Measurements from ENCODE around the gene PTPRH.

The PTPRH gene

GRCh38 chr19:55147545-55148251 lies 61.6 kb downstream of the PTPRH start:
- no peak overlapping the region for H3K27ac ChIP-seq (ENCODE audit: low read depth, low read length)
- H3K79me2 ChIP-seq (ENCODE audit: control insufficient read depth, insufficient read depth, low read length, poor library complexity), result no peaks in the 10 kb centered on the region
- H3K9ac ChIP-seq (ENCODE audit: low read length), result no peak overlapping the region
- no peak overlapping the region for H2BK12ac ChIP-seq (ENCODE audit: low read length)
- H3K14ac ChIP-seq (ENCODE audit: low read length), result no peak overlapping the region
- no peak overlapping the region for H3K4me2 ChIP-seq (ENCODE audit: low read length)
- H3K18ac ChIP-seq (ENCODE audit: low read length), result no peak overlapping the region
- H2AFZ ChIP-seq (ENCODE audit: insufficient read depth, low read length, poor library complexity), result no peak overlapping the region
- H3K4me1 ChIP-seq (ENCODE audit: control insufficient read depth in 1 of 2, insufficient read depth in 2 of 2, low read length in 2 of 2), result peaks cover 2 to 9% of the 10 kb centered on the region in 2 experiments
- no peaks in the 10 kb centered on the region for H3K79me1 ChIP-seq (ENCODE audit: low read length)
- H2BK5ac ChIP-seq (ENCODE audit: low read depth, low read length, poor library complexity), result no peak overlapping the region
- H2AK5ac ChIP-seq (ENCODE audit: low read length), result no peak overlapping the region
- H4K91ac ChIP-seq (ENCODE audit: low read depth, low read length), result no peak overlapping the region
- H4K12ac ChIP-seq (ENCODE audit: low read depth, low read length), result no peak overlapping the region
- no peaks in the 10 kb centered on the region for H3K27me3 ChIP-seq (ENCODE audit: insufficient read depth, low read length)
- no peak overlapping the region for H3K4ac ChIP-seq (ENCODE audit: low read depth, low read length)
- no CpG with 5 or more reads among the region's 9 CpGs for WGBS (ENCODE audit: extremely low coverage, insufficient coverage, insufficient read length)
- no peak overlapping the region for H2BK120ac ChIP-seq (ENCODE audit: insufficient read depth, low read length, poor library complexity)
- no peak for DNase-seq
- H3K23ac ChIP-seq (ENCODE audit: low read length), result no peak overlapping the region
- H4K8ac ChIP-seq (ENCODE audit: low read depth, low read length), result no peak overlapping the region
- H3K9me3 ChIP-seq (ENCODE audit: insufficient read depth, low read depth, low read length), result no peaks in the 10 kb centered on the region
- no peaks in the 10 kb centered on the region for H3K36me3 ChIP-seq (ENCODE audit: control insufficient read depth in 1 of 2, insufficient read depth in 2 of 2, low read length in 2 of 2)
- H3K4me3 ChIP-seq (ENCODE audit: low read depth, low read length), result no peak overlapping the region

GRCh38 chr19:55146705-55147273 lies 62.5 kb downstream of the PTPRH start:
- Histone ChIP-seq H3K4me2 (ENCODE audit: low read length) (peak overlapping the region; percentile 18), H3K27me3 (ENCODE audit: insufficient read depth, low read length) (no peaks in the 10 kb centered on the region), H3K4me3 (ENCODE audit: low read depth, low read length) (no peak overlapping the region), H3K23ac (ENCODE audit: low read length) (no peak overlapping the region), H3K79me2 (ENCODE audit: control insufficient read depth, insufficient read depth, low read length, poor library complexity) (no peaks in the 10 kb centered on the region), H3K4ac (ENCODE audit: low read depth, low read length) (no peak overlapping the region), H4K8ac (ENCODE audit: low read depth, low read length) (peak overlapping the region; percentile 53), H2AFZ (ENCODE audit: insufficient read depth, low read length, poor library complexity) (peak overlapping the region; percentile 59), H3K9me3 (ENCODE audit: insufficient read depth, low read depth, low read length) (peaks cover under 1% of the 10 kb centered on the region), H3K4me1 (ENCODE audit: control insufficient read depth in 1 of 2, insufficient read depth in 2 of 2, low read length in 2 of 2) (peaks cover 2 to 9% of the 10 kb centered on the region in 2 experiments), H4K91ac (ENCODE audit: low read depth, low read length) (no peak overlapping the region), H3K14ac (ENCODE audit: low read length) (no peak overlapping the region), H4K12ac (ENCODE audit: low read depth, low read length) (no peak overlapping the region), H3K27ac (ENCODE audit: low read depth, low read length) (no peak overlapping the region), H3K18ac (ENCODE audit: low read length) (no peak overlapping the region), H2BK120ac (ENCODE audit: insufficient read depth, low read length, poor library complexity) (no peak overlapping the region), H2BK5ac (ENCODE audit: low read depth, low read length, poor library complexity) (no peak overlapping the region), H2BK12ac (ENCODE audit: low read length) (no peak overlapping the region), H2AK5ac (ENCODE audit: low read length) (no peak overlapping the region), H3K36me3 (ENCODE audit: control insufficient read depth in 1 of 2, insufficient read depth in 2 of 2, low read length in 2 of 2) (no peaks in the 10 kb centered on the region), H3K9ac (ENCODE audit: low read length) (no peak overlapping the region), H3K79me1 (ENCODE audit: low read length) (no peaks in the 10 kb centered on the region)
- no CpG with 5 or more reads among the region's 27 CpGs for WGBS (ENCODE audit: extremely low coverage, insufficient coverage, insufficient read length)
- no peak for DNase-seq

- Histone ChIP-seq H4K12ac (ENCODE audit: low read depth, low read length) (no peak overlapping the region), H2BK5ac (ENCODE audit: low read depth, low read length, poor library complexity) (no peak overlapping the region), H3K4me3 (ENCODE audit: low read depth, low read length) (no peak overlapping the region), H4K91ac (ENCODE audit: low read depth, low read length) (no peak overlapping the region), H3K36me3 (ENCODE audit: control insufficient read depth in 1 of 2, insufficient read depth in 2 of 2, low read length in 2 of 2) (no peaks in the 10 kb centered on the region), H3K9ac (ENCODE audit: low read length) (no peak overlapping the region), H3K23ac (ENCODE audit: low read length) (no peak overlapping the region), H2BK120ac (ENCODE audit: insufficient read depth, low read length, poor library complexity) (no peak overlapping the region), H3K27me3 (ENCODE audit: insufficient read depth, low read length) (no peaks in the 10 kb centered on the region), H2BK12ac (ENCODE audit: low read length) (no peak overlapping the region), H3K18ac (ENCODE audit: low read length) (no peak overlapping the region), H3K14ac (ENCODE audit: low read length) (no peak overlapping the region), H3K79me2 (ENCODE audit: control insufficient read depth, insufficient read depth, low read length, poor library complexity) (no peaks in the 10 kb centered on the region), H4K8ac (ENCODE audit: low read depth, low read length) (no peak overlapping the region), H3K27ac (ENCODE audit: low read depth, low read length) (no peak overlapping the region), H3K79me1 (ENCODE audit: low read length) (no peaks in the 10 kb centered on the region), H3K4ac (ENCODE audit: low read depth, low read length) (no peak overlapping the region), H2AFZ (ENCODE audit: insufficient read depth, low read length, poor library complexity) (peak overlapping the region; percentile 59), H3K9me3 (ENCODE audit: insufficient read depth, low read depth, low read length) (peaks cover 1% of the 10 kb centered on the region), H3K4me2 (ENCODE audit: low read length) (peak overlapping the region; percentile 18), H2AK5ac (ENCODE audit: low read length) (no peak overlapping the region), H3K4me1 (ENCODE audit: control insufficient read depth in 1 of 2, insufficient read depth in 2 of 2, low read length in 2 of 2) (peaks cover 2 to 9% of the 10 kb centered on the region in 2 experiments)
- no peak for DNase-seq
- whole genome bisulfite sequencing (ENCODE audit: extremely low coverage, insufficient coverage, insufficient read length), result no CpG with 5 or more reads among the region's 41 CpGs
These were observed 63.1 kb downstream of the PTPRH start for GRCh38 chr19:55146078-55146704.

GRCh38 chr19:55145232-55145631 lies 64.1 kb downstream of the PTPRH start:
- Histone ChIP-seq H3K36me3 (ENCODE audit: control insufficient read depth in 1 of 2, insufficient read depth in 2 of 2, low read length in 2 of 2) (no peaks in the 10 kb centered on the region), H4K91ac (ENCODE audit: low read depth, low read length) (no peak overlapping the region), H3K14ac (ENCODE audit: low read length) (no peak overlapping the region), H3K9ac (ENCODE audit: low read length) (no peak overlapping the region), H2AFZ (ENCODE audit: insufficient read depth, low read length, poor library complexity) (no peak overlapping the region), H2BK120ac (ENCODE audit: insufficient read depth, low read length, poor library complexity) (no peak overlapping the region), H3K18ac (ENCODE audit: low read length) (no peak overlapping the region), H2BK12ac (ENCODE audit: low read length) (no peak overlapping the region), H3K9me3 (ENCODE audit: insufficient read depth, low read depth, low read length) (peaks cover 1% of the 10 kb centered on the region), H3K79me2 (ENCODE audit: control insufficient read depth, insufficient read depth, low read length, poor library complexity) (no peaks in the 10 kb centered on the region), H3K27me3 (ENCODE audit: insufficient read depth, low read length) (no peaks in the 10 kb centered on the region), H3K4me1 (ENCODE audit: control insufficient read depth in 1 of 2, insufficient read depth in 2 of 2, low read length in 2 of 2) (peaks cover 2 to 9% of the 10 kb centered on the region in 2 experiments), H4K8ac (ENCODE audit: low read depth, low read length) (no peak overlapping the region), H3K79me1 (ENCODE audit: low read length) (no peaks in the 10 kb centered on the region), H4K12ac (ENCODE audit: low read depth, low read length) (no peak overlapping the region), H2BK5ac (ENCODE audit: low read depth, low read length, poor library complexity) (no peak overlapping the region), H3K4me3 (ENCODE audit: low read depth, low read length) (no peak overlapping the region), H3K4me2 (ENCODE audit: low read length) (no peak overlapping the region), H3K27ac (ENCODE audit: low read depth, low read length) (no peak overlapping the region), H3K23ac (ENCODE audit: low read length) (no peak overlapping the region), H3K4ac (ENCODE audit: low read depth, low read length) (no peak overlapping the region), H2AK5ac (ENCODE audit: low read length) (no peak overlapping the region)
- WGBS (ENCODE audit: extremely low coverage, insufficient coverage, insufficient read length), result no CpG with 5 or more reads among the region's 3 CpGs
- no peak for DNase-seq

All from trophoblast cell (in vitro differentiated cells and primary cell).